ENCODE results near the gene SACS. TPM values are rescaled to one million over a fixed set of nuclear protein-coding genes. Genes with fewer than 3 reads are reported as not detected.

The SACS gene
- total RNA-seq, 1 donor from 2014 or later = 56.0 TPM

GRCh38 chr13:23466144-23467002 is 32.9 kb upstream of the SACS start:
- no peaks in the 10 kb centered on the region for H3K36me3 ChIP-seq (ENCODE audit: control insufficient read depth, insufficient read depth, low read length)
- peak; percentile 18 for DNase-seq (ENCODE audit: low read depth)
- TF ChIP-seq, protein P1, sequence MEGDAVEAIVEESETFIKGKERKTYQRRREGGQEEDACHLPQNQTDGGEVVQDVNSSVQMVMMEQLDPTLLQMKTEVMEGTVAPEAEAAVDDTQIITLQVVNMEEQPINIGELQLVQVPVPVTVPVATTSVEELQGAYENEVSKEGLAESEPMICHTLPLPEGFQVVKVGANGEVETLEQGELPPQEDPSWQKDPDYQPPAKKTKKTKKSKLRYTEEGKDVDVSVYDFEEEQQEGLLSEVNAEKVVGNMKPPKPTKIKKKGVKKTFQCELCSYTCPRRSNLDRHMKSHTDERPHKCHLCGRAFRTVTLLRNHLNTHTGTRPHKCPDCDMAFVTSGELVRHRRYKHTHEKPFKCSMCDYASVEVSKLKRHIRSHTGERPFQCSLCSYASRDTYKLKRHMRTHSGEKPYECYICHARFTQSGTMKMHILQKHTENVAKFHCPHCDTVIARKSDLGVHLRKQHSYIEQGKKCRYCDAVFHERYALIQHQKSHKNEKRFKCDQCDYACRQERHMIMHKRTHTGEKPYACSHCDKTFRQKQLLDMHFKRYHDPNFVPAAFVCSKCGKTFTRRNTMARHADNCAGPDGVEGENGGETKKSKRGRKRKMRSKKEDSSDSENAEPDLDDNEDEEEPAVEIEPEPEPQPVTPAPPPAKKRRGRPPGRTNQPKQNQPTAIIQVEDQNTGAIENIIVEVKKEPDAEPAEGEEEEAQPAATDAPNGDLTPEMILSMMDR (IDR thresholded peaks at IDR 0.05; ENCODE audit: insufficient read depth, low read length, poor library complexity, severe bottlenecking) = peak; percentile 51
- H3K27me3 ChIP-seq (ENCODE audit: control insufficient read depth, insufficient read depth, low read length) = no peaks in the 10 kb centered on the region
- peak overlapping the region; percentile 49 for H3K4me3 ChIP-seq (ENCODE audit: low read depth, low read length)

DNA sequence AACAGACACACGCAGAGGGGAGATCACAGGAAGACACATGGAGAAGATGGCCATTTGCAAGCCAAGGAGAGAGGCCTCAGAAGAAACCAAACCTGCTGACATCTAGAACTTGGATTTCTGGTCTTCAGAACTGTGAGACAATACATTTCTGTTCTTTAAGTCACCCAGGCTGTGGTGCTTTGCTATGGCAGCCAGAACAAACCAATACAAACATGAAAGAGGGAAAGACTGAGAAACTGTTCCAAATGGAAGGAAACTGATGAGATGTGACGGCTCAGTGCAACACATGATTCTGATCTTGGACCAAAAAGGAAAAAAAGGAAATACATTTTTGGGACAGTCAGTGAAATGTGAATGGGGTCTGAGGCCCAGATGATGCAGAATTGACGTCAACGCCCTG is 30.2 kb upstream of the SACS start:
- H3K27me3 ChIP-seq (ENCODE audit: control insufficient read depth, insufficient read depth, low read length) = no peaks in the 10 kb centered on the region

DNA sequence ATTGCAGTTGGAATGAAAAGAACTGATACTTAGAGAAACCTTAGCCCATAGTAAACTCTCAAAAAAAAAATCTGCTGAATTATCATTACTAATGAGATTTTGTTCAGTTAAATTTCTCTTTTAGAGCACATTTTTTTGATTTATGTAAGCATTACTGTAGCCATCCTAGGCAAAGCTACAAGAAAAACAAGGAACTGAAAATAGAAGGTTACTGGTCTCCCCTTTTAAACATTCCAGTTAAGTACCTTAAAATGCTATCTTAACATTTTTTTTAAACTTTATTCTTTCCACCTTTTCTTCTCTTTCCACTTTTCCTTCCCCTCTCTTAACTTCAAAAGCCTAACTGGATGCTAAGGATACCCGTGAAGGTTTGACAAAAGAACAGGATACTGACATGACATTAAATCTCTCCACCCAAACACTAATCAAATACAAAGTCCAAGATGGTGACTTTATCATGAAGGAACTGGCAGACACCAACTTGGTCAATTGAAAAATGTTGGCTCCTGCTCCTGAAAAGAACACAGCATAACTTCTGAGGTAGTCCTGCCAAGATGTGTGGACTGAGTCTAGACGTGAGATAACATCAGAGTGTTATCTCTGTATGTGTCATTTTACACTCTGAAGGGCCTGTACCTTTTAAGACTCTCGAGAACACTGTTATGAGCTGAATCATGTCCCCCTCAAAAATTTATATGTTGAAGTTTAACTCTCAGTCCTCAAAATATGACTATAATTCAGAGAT is 29.5 kb upstream of the SACS start:
- Histone ChIP-seq H3K4me3 (ENCODE audit: low read depth, low read length) (no peak overlapping the region), H3K27me3 (ENCODE audit: control insufficient read depth, insufficient read depth, low read length) (no peaks in the 10 kb centered on the region), H3K36me3 (ENCODE audit: control insufficient read depth, insufficient read depth, low read length) (no peaks in the 10 kb centered on the region)
- TF ChIP-seq, protein P1 (IDR thresholded peaks at IDR 0.05; ENCODE audit: insufficient read depth, low read length, poor library complexity, severe bottlenecking) = no peak
- DNase-seq (ENCODE audit: low read depth) = no peak

More for the DNA sequence above, 30.2 kb upstream of the SACS start:
- Histone ChIP-seq H3K4me3 (ENCODE audit: low read depth, low read length) (no peak overlapping the region), H3K36me3 (ENCODE audit: control insufficient read depth, insufficient read depth, low read length) (no peaks in the 10 kb centered on the region)
- TF ChIP-seq, protein P1 (IDR thresholded peaks at IDR 0.05; ENCODE audit: insufficient read depth, low read length, poor library complexity, severe bottlenecking) = no peak
- no peak for DNase-seq (ENCODE audit: low read depth)

DNA sequence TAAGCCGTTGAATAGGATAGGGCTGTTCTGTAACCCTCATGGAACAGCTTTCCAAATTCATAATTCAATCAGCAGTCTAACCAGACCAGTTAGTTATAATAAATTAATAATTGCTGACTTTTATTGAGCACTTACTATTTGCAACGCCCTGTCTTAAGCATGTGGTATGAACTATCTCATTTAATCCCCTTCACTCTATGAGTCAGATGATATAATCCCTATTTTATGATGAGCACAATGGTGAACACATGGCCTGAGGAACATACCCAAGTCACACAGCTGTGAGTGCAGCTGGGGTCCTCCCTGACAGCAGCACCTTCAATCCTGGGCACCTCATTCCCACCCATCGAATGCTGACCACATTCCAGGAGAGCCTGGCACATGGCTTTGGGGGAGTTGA is 28.0 kb upstream of the SACS start:
- DNase-seq (ENCODE audit: low read depth) = no peak
- Histone ChIP-seq H3K36me3 (ENCODE audit: control insufficient read depth, insufficient read depth, low read length) (no peaks in the 10 kb centered on the region), H3K4me3 (ENCODE audit: low read depth, low read length) (no peak overlapping the region), H3K27me3 (ENCODE audit: control insufficient read depth, insufficient read depth, low read length) (no peaks in the 10 kb centered on the region)
- TF ChIP-seq, protein P1 (IDR thresholded peaks at IDR 0.05; ENCODE audit: insufficient read depth, low read length, poor library complexity, severe bottlenecking) = no peak

DNA sequence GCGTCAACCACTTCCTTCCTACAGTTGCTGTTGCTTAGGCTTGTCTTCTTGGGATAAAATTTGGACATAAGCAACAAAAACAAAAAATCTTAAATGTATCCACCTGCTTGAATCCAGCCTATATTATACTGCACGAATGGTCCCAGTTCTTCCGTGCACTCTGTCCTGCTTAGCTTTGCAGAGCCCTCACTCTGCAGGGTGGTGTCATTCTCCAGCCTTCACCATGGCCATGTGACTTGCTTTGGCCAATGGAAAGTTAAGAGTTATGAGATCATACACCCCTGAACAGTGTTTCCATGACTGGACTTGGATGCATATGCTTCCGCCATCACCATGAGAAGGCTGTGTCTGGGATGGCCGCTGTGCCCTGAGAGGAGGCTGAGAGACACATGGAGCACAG is 27.4 kb upstream of the SACS start:
- TF ChIP-seq, protein P1 (IDR thresholded peaks at IDR 0.05; ENCODE audit: insufficient read depth, low read length, poor library complexity, severe bottlenecking) = no peak
- no peak overlapping the region for H3K4me3 ChIP-seq (ENCODE audit: low read depth, low read length)
- no peaks in the 10 kb centered on the region for H3K27me3 ChIP-seq (ENCODE audit: control insufficient read depth, insufficient read depth, low read length)
- DNase-seq (ENCODE audit: low read depth) = no peak
- no peaks in the 10 kb centered on the region for H3K36me3 ChIP-seq (ENCODE audit: control insufficient read depth, insufficient read depth, low read length)
